GM12891 (cell line): ENCODE results near the gene VPS11.

Source experiments
- POLR2A ChIP-seq: IDR thresholded peaks from 2 replicates; pipeline ENCODE4 v1.6.1; 2011; ENCODE audit warnings: low read depth, low read length, control low read depth
- POLR2AphosphoS5 ChIP-seq: IDR thresholded peaks from 2 replicates; pipeline ENCODE4 v1.6.1; 2011; ENCODE audit warnings: low read depth, low read length, control low read depth
- POU2F2 ChIP-seq: IDR thresholded peaks from 2 replicates; pipeline ENCODE4 v1.6.1; 2011; ENCODE audit warnings: low read depth, mild to moderate bottlenecking, control low read depth, low read length, moderate library complexity
- SPI1 ChIP-seq: IDR thresholded peaks from 2 replicates; pipeline ENCODE4 v1.6.1; 2011; ENCODE audit warnings: low read depth, low read length, control low read depth

DNA sequence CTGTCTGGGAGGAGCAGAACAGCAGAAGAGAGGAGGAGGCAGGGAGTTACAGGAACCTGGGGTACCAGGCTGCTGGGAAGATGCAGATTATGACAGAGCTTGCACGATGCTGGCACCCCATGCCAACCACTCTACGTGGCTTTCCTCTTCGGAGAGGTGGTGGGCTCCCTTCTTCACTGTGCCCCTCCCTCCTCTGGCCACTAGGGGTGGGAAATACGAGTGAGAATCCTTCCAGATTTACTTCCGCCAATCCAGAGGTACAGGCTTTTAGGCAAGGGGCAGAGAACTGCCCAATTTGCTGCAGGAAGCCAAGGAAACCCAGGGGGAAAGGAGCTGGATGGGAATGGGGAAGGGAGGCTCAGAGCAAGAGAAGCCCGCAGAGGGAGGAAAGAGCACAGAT, 22.9 kb upstream of the VPS11 start:
- TF ChIP-seq POLR2A (no peak), SPI1 (no peak), POU2F2 (no peak), POLR2AphosphoS5 (no peak)
